Medulla oblongata (tissue), 1 donor: ENCODE data around the gene PAX5.

ENCODE experiments used
- DNase-seq: peaks from one replicate; pipeline ENCODE4 v3.0.0-alpha.2; 2015; ENCODE audit errors: extremely low spot score

The PAX5 gene

DNA sequence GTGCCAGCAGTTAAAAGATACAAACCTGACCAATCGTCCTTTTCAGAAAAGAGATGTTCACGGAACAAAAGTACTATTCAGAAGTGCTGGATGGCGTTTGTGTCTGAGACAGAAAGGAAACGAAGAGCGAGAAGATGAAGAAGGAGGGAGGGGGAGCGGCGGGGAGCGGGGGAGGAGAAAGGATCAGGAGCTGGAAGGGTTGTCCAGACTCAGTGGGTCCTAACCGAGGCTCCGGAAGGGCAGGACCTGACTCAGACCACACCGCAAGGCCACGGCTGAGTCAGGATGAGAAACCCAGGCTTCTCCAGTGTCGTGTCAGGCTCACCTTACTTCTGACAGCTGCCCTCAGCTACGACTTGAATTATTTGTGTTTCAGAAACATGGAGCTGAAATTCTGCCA is 46.2 kb downstream of the PAX5 start:
- no peak for DNase-seq

DNA sequence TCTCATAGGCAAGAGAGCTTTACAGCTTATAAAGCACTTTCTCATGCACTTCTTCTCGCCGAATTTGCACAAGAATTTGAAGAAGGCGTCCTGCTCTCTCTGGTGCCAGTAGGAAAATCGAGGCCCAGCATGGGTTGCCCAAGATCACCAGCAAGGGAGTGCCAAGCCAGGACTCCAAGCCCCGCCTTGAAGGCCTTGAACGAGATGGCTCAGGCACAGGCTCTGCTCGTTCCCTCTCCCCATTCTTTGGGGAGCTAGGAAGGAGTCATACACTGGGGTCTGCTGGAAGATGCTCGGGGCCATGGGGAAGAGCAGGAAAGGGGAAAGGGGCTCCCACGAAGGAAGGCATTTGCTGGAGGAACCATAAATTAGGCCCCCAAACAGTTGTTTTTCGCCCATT is 46.7 kb downstream of the PAX5 start:
- DNase-seq: no peak

DNA sequence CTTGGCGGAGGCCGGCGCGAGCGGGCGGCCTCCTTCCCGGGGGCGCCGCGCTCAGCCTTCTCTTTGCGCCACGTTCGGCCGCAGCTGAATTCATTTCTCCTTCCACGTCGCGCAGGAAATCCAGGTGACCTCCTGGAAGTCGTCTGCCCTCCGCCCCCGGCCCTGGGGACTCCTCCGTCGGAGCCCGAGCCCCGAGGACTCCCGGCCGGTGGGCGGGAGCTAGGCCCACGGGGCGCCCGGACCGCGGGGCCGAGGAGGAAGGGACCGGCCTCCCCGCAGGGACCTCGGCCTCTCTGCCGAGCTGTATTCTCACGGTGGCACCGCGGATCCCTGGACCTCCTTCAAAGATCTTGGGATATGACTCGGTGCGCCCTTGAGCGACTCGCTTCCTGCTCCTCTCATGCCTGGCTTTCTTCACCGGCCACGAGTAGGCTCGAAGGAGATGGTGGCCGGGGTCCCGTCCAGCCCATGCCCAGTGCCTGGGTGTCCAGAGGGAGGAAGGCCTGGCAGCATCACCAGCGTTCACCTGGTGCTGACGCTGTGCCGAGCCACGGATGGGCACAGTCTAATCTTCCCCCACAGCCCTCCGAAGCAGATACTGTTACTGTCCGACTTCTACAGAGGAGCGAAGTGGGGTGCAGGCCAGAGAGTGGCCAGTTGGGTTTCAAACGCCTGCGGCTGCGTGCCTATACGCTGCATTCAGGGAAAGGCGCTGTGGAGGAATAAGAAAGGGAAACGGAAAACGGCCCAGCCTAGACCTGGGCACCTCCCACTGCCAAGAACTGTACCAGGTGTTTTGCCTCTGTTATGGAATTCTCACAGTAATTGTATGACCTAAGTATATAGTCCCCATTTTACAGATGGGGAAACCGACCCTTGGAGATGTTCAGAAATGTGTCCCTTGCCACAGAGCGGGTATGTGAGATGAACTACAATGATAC is 47.3 kb downstream of the PAX5 start:
- DNase-seq: no peak

DNA sequence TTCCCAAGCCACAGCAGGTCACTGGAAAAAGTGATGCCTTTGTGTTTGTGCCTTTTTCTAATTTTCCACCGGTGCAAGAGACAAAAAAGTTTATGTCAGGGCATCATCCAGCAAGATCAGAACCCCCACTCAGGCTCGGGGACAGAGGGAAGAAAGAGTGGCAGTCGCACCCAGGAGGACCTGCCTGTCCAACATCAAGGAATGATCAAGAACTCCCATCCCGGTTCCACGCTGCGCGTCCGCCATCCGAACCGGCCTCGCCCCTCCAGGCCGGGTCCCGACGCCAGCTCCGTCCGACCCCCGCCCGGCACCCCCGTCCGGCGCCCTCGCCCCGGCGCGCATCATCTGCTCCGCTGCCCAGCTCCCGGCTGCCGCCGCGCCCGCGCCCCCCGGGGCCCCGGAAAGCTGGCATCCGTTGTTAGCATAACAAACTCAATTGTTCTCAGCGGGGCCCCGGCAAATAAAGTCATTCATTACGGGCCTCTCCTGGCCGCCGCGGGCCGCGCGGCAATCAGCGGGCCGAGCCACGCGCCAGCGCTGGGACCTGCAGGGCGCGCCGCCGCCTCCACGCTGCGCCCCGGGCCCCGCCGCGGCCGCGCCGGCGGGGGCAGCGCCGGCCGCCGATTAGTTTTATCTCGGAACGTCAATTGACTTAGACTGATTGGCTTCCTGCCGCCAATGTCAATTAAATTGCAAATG is 48.1 kb downstream of the PAX5 start:
- no peak for DNase-seq

DNA sequence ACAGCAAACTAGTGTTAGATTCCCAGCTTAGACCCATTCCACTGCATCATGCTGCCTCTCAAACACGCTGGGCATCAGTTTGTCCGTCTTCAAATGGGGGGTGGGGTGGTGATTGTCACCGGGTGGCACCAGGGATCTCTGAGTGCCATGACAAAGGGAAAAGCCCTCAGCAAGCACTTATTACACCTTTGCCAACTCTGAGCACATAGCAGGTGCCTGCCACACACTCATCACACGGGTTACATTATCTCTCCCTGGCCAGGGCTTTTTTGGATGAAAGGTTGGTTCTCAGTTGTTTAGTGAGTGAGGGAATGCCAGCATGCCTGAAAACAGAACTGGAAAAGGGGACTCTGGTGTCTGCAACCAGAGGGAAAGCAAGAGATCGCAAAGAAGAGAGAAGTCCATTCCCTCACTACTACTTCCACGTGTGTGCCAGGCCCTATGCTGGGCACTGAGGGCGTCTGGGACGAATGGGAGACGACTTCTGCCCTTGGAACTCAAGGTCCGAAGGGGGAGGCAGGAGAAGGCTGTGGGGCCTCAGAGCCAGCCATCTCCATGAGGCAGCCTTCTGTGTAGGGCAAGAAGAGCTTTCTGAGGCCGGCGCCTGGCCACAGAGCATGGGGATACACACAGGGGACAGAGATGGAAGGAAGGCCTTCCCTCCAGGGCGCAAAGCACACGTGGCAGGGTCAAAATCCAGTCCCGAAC is 48.9 kb downstream of the PAX5 start:
- no peak for DNase-seq

DNA sequence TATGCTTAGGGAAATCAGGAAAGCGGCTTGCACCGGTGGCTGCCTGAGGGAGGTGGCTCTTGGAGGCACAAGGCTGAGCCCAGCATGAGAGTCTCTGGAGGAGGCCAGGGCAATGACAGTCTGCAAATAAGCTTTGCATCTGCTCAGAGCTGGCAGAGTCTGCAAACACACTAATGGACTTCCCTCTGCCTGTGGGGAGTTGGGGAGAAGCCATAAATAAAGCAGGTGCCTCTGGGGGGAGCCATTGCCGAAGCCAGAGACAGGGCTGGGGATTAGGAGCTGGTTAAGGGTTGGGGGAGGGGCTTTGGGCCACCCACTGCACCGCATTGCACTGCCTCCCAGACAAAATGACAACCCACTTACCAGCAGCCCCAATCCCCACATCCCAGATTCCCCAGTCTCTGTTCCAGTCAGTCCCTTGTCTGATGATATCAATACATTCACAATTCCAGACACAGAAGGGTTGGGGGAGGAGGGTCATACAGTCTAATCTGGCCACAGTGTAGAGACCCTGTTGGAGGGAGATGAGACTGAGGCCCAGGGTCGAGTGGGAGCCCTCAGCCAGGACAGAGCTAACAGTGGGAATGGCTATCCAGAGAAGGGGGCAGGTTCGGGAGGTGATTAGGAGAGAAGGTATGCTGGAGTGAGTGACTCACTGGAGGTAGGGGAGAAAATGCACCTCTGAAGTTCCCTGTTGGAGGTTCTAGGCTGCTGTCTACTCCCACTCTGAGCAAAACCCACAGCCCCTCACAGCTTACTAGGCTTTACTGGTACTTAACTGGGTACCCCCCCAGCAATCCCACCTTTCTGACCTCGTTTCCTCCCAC is 53.7 kb downstream of the PAX5 start:
- no peak for DNase-seq

DNA sequence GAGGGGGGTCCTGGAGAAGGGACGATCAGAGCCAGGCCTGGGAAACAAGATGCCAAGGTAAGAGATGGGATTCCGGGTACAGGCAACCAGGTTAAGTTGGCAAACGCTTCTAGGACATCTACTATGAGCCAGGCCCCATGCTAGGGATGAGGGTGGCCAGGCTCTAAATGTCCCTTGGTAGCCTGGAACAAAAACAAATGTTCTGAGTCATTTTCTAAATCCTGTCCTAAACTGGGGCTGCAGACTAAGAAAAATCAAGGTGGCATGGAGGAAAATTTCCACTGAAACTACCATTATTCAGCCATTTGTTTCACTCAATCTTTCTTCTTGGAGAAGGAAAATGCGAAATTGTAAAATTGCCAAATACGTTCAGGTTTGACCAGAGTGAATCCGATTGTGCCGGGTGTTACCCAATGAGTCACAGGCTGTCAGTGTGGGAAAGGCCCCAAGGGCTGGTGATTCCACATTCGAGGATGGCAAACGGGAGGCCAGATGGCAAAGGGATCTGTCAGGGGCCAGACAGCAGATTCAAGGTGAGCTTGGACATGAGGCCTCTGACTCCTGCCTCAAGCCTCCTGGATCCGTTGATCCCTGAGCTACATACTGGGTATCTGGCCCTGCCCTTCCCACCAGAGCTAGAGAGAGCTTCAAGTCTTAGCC is 57.6 kb downstream of the PAX5 start:
- no peak for DNase-seq

DNA sequence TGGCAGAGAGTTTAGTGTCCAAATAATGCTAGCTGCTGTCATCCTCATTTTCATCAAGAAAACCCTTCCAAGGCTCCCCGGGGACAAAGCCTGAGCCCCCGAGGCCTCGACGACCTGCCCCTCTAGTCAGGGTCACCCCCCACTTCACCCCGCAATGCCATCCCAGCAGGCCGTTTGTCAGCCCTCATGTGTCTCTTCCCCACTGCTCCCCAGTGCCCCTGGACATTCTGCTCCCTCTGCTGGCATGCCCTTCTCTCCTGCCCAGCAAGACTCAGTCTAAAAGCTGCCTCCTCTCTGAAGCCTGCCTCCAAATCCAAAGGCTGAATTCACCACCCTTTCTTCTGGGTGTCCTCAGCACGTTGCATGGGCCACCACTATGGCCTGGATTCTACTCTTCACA is 59.3 kb downstream of the PAX5 start:
- no peak for DNase-seq

DNA sequence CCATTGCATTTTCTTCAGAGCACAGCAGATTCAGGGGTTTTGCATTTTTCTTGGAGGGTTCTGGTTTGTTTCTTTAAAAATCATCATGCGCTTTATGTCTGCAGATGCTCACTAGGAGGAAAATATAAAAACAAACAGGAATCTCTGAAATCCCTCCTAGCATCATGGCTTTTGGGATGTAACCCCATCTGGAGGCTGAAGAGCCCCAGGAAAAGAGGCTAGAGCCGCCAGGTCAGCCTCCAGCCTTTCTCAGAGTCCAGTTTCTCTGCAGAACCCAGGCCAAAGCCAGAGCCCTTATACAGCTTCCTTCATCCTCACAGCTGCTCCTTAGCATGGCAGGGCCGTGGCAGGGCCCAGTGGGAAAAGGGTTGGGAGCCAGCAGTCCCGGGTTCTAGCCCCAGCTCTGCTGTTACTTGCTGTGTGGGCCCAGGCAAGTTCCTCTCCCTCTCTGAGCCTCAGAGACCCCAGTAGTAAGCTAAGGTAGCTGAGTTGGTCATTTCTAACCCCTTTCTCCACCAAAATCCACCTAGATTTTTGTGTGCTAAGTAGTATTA is 62.1 kb downstream of the PAX5 start:
- DNase-seq: no peak

DNA sequence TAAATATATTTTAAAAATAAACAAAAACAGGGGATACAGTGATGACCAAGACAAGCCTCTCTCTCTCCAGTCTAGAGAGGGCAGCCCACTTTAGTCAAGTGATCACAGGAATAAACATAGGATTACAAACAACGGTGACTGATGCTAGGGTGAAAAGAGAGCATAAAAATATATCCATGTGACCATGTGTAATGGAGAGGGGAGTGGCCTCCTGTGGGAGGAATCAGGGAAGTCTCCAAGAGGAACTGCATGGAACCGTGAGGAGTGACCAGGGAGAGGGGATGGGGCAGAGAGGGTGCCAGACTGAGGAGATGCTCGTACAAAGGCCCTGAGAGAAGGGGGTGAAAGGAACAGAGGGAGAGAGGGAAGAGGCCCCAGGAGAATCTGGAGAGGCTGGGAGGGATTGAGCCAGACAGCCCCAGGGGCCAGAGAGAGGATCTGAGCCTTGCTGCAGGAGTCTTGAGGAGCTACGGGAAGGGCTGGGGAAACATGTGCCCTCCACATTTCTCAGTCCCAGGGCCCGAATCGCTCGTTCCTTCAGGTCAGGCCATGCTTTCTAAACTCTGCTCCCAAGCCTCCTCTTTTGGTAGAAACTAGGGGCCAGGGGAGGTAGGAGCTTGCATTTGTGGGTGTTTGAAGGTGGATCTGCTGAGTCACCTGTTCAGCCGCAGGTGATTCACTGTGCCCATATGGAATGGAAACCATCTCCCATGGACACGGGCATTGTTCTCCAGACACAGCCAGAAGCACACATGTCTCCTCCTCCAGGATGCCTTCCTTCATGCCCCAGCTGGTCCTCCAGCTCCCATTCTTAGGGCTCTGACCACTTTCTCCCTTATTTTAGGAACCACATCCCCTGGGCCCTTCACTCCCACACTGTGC is 63.8 kb downstream of the PAX5 start:
- DNase-seq: no peak

DNA sequence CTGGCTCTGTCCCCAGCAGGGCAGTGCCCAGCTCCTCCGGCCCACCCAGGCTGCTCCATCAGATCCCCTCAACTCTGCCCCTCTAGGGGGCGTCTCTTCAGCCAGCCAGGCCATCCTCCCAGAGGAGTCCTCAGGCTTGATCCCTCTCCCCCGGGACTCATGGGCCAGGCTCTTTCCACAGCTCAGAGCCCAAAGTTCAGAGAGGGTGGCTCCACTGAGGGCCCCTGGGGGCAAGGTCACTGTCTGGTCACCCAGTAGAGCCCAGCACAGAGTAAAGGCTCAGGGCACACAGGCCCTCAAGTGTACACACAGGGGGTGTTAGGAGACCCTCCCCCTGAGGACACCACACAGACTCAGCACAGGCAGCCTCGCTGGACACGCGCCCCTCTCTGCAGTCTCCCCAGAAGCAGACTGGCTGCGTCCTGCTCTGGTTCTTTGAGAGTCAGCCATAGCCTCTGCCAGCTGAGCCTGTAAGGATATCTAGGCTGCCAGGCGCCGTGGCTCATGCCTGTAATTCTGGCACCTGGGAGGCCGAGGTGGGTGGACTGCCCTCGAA is 64.8 kb downstream of the PAX5 start:
- DNase-seq: no peak

DNA sequence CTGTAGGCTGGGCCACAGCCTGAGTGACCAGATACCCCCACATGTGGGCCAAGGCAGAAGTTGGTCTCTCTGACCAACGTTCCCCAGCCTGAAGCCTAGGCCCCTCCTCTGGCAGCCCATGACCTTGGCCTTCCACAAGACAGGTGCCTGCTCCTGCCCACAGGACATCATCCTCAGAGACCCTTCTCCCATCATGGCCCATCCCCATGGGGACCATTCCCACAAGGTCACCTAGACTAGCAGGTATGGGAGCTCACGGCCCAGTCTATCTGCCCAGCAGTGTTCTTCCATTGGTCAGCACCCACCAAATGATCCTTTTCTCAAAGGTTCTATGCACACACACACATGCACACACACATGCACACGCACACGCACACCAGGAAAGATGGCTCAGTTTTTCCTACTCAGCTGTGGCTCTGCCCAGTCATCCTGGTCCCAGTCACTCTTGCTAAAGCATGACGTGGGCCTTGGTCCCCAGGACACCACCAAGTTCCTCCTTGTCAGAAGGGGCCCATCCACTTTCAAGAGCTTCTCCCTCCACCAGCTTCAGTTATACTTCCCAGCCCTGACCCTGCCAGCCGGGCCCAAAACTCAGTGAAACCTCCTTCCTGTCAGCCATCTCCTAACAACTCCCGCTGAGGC is 65.4 kb downstream of the PAX5 start:
- no peak for DNase-seq

DNA sequence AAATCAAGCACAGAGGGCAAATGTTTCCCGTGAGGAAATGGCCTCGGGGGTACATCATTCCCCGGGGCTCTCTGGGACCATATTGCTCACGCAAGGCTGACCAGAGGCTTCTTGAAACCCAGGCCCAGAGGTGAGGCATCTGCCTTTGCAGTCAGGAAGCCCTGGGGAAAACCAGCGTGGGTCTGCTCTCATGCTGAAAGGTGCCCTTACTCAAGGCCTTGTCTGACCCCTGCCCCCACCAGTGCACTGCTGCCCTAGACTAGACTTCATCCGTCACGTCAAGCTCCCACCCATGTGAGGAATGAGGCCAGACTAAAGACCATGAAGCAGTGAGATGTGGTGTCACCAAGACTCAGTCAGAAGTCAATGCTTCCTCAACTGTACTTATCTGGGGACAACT is 66.1 kb downstream of the PAX5 start:
- no peak for DNase-seq

DNA sequence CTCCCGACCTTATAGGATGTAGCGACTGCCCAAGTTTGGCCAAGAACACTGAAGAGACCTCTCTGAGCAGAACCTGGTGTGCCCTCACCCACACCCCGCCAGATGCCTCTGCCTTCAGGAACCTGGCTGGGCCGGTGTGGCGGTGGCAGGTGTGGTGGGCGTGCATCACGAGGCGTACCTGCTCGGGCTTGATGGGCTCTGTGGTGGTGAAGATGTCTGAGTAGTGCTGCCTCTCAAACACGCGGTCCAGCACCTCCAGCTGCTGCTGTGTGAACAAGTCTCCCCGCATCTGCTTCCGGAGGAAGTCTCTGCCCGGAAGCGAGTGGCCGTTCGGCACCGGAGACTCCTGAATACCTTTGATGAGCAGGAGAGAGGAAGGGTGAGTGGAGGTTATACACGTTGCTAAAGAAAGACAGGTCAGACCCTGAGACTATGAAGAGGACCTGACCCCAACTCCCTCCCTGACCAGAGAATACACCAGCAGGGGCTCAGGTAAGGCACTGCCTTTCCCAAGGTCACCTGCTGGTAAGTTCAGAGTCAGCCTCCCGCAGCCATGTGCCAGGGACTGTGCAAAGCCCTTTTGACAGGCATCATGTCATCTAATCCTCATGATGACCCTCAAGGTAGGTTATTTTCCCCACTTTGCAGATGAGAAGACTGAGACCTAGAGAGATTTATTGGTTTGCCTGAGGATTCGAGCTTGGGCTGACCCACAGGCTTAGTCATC is 67.5 kb downstream of the PAX5 start:
- no peak for DNase-seq

DNA sequence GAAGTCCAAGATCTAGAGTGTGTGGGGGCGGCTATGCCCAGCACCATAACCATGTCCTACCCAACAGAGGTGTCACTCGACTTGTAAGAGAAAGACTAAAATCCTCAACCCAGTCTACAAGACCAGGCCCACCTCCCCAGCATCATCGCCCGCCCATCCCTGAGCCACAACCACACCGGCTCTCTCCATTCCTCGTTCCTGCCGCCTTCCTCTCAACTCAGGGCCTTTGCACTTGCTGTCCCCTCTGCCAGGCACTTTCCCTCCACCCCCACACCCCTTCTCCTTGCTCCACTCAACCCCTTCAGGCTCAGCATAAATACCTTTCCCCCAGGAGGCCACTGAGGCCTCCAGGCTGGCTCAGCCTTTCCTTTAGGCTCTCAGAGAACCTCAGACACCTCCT is 69.3 kb downstream of the PAX5 start:
- no peak for DNase-seq

DNA sequence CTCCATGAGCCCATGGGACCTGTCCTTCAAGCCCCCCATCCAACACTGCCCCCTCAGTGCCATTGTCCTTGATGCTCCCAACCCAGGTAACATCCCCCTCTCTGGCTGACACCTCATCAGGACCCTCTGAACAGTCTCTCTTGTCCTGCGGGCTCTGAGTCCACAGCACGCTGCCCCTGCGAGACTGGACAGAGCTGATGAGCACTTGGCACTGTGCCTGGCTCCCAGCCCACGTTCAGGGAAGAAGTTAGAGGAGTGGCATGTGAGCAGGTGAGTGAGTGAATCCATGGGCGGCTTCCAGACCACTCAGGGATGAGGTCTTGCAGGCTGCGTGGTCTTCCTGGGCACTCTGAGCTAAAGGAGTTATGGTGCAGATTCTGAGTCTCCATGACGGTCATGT is 70.7 kb downstream of the PAX5 start:
- DNase-seq: no peak

DNA sequence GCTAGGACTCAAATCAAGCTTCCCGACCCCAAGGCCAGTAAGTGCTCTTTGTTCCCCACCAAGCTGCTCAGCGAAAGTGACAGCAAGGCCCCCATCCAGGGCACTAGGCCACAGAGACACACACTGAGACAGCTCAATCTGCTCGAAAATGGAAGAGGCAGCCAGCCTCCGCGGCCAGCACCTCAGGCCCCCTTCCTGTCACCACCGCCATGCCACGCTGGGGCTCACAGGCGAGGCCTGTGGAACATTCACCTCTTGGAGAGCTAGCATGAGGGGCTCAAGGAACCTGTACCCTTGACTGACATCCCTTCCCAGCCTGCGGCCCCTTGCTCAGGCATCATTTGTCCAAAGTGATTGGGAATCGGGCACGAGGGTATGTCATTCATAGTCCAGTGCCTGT is 71.4 kb downstream of the PAX5 start:
- no peak for DNase-seq

DNA sequence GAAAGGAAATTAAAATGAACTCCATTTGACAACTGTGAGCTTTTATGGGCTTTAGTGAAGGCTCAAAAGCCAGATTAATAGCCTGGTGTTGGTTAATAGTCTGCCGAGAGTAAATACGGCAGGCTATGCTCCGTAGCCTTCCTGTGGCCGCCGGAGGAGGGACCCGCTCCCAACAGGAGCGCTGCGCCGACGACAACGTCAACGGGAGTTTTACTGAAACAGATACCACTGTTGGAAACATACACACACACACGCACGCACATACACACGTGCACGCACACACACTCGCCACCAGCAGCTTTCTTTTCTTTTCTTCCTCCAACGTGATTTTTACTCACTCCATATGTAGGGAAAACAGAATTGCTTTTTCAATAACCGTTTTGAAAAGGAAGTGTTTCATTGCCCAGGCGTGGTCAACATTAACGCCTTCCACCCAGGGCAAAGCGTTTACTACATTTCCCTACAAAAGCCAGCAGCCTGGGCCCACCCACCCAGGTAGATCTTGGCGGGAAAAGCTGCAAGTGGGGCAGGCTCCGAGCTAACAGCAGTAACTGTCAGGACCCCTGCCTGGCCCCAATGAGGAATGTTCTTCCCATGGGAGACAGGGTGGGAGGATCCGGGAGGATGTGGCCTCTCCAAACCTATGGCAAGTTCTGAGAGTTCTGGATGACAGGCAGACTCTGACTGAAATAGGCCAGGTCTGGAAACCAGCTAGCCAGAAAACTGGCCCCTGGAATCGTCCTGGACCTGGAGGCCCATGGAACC is 72.3 kb downstream of the PAX5 start:
- no peak for DNase-seq
